ENCODE measurements around the gene BLNK. TPM values are rescaled to one million over a fixed set of nuclear protein-coding genes. Genes with fewer than 3 reads are reported as not detected.
A peak's percentile ranks its signal among the peaks of the same experiment; 100 is the strongest.

Gene BLNK
- total and polyA plus RNA-seq, 2 experiments from 2014 or later, result 0.11 TPM; not detected in 1

DNA sequence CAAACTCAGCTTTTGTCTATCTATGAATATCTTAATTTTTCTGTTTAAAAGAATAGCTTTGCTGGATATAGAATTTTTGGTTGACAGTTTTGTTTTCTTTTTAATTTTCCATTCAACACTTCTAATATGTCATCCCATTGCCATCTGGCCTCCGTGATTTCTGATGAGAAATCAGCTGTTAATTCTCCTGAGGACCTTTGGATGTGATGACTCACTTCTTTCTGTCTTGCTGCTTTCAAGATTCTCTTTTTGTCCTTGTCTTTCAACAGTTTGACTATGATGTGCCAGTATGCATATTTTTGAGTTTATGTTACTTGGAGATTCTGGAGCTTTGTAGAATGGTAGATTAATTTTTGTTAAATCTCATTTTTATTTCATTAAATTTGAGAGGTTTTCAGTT, 102.8 kb downstream of the BLNK start:
- H3K27ac ChIP-seq (ENCODE audit: low read depth), result no peak overlapping the region
- DNase-seq (ENCODE audit: low spot score) (no peak), ATAC-seq (no peak)
- H3K9me2 ChIP-seq (ENCODE audit: insufficient read depth), result peaks cover 3% of the 10 kb centered on the region; the same call in 1 of the 2 replicates
- no peaks in the 10 kb centered on the region for H3K36me3 ChIP-seq (ENCODE audit: insufficient read depth)
- H3K27me3 ChIP-seq (ENCODE audit: insufficient read depth), result no peaks in the 10 kb centered on the region
- TF ChIP-seq NANOG (IDR thresholded peaks at IDR 0.05; ENCODE audit: borderline replicate concordance) (no peak), CREB1 (CRISPR knock-in tag; IDR thresholded peaks at IDR 0.05; ENCODE audit: low read depth) (no peak), CTCF (conservative IDR thresholded peaks at IDR 0.05; ENCODE audit: low read depth in 2 of 2) (no peak), ZNF114 (CRISPR knock-in tag; IDR thresholded peaks at IDR 0.05) (no peak)
- no peaks in the 10 kb centered on the region for H3K4me1 ChIP-seq (ENCODE audit: insufficient read depth)
- no peak overlapping the region for H3K27ac Mint-ChIP-seq
- no peaks in the 10 kb centered on the region for H4K20me1 ChIP-seq (replicated peaks; ENCODE audit: insufficient read depth)
- no peaks in the 10 kb centered on the region for H3K79me2 ChIP-seq (replicated peaks; ENCODE audit: insufficient read depth)
- H3K9me3 Mint-ChIP-seq, result peaks cover 18% of the 10 kb centered on the region; the same call in 2 of the 3 replicates
- peaks cover 16% of the 10 kb centered on the region for H3K36me3 Mint-ChIP-seq (ENCODE audit: low read depth)
- H3K4me3 ChIP-seq, result no peak overlapping the region
- no peak overlapping the region for H3K4me2 ChIP-seq
- H3F3A ChIP-seq (replicated peaks; ENCODE audit: low read depth), result no peaks in the 10 kb centered on the region
- no peaks in the 10 kb centered on the region for H3K4me1 Mint-ChIP-seq
- H3K27me3 Mint-ChIP-seq (ENCODE audit: insufficient read depth, low read depth, poor library complexity), result no peaks in the 10 kb centered on the region
- no peak overlapping the region for H3K4me3 Mint-ChIP-seq
- H2AFZ ChIP-seq, result no peak overlapping the region

- Mint-ChIP-seq H3K9me3 (peaks cover 18% of the 10 kb centered on the region; the same call in 2 of the 3 replicates), H3K27ac (0 out of 2 replicates have a peak overlapping the region, but pooled peaks have one; percentile 27), H3K27me3 (ENCODE audit: insufficient read depth, low read depth, poor library complexity) (no peaks in the 10 kb centered on the region), H3K36me3 (ENCODE audit: low read depth) (peaks cover 16% of the 10 kb centered on the region), H3K4me3 (no peak overlapping the region), H3K4me1 (no peaks in the 10 kb centered on the region)
- H3K4me3 ChIP-seq, result no peak overlapping the region
- H3K27ac ChIP-seq (ENCODE audit: low read depth), result no peak overlapping the region
- H3K79me2 ChIP-seq (replicated peaks; ENCODE audit: insufficient read depth), result no peaks in the 10 kb centered on the region
- no peak overlapping the region for H2AFZ ChIP-seq
- no peak overlapping the region for H3K4me2 ChIP-seq
- no peak for DNase-seq (ENCODE audit: low spot score)
- H3K27me3 ChIP-seq (ENCODE audit: insufficient read depth), result no peaks in the 10 kb centered on the region
- no peaks in the 10 kb centered on the region for H3F3A ChIP-seq (replicated peaks; ENCODE audit: low read depth)
- no peaks in the 10 kb centered on the region for H3K4me1 ChIP-seq (ENCODE audit: insufficient read depth)
- TF ChIP-seq CTCF (conservative IDR thresholded peaks at IDR 0.05; ENCODE audit: low read depth in 2 of 2) (no peak), EZH2 (IDR thresholded peaks at IDR 0.05; ENCODE audit: low read depth, unreplicated experiment) (no peak), NANOG (IDR thresholded peaks at IDR 0.05; ENCODE audit: borderline replicate concordance) (no peak)
- no peaks in the 10 kb centered on the region for H4K20me1 ChIP-seq (replicated peaks; ENCODE audit: insufficient read depth)
- no peaks in the 10 kb centered on the region for H3K36me3 ChIP-seq (ENCODE audit: insufficient read depth)
- no peak for ATAC-seq
- H3K9me2 ChIP-seq (ENCODE audit: insufficient read depth), result no peaks in the 10 kb centered on the region; the same call in 1 of the 2 replicates
Observed at GRCh38 chr10:96165726-96166125, 105.6 kb downstream of the BLNK start.

- Mint-ChIP-seq H3K4me3 (no peak overlapping the region), H3K27ac (no peak overlapping the region), H3K4me1 (no peaks in the 10 kb centered on the region), H3K9me3 (no peaks in the 10 kb centered on the region), H3K27me3 (ENCODE audit: insufficient read depth, low read depth, poor library complexity) (peaks cover 3% of the 10 kb centered on the region), H3K36me3 (ENCODE audit: low read depth) (peaks cover 56% of the 10 kb centered on the region)
- ATAC-seq (no peak), DNase-seq (ENCODE audit: low spot score) (no peak)
- TF ChIP-seq CTCF (conservative IDR thresholded peaks at IDR 0.05; ENCODE audit: low read depth in 2 of 2) (no peak), NANOG (IDR thresholded peaks at IDR 0.05; ENCODE audit: borderline replicate concordance) (no peak)
- TF ChIP-seq, protein P1, sequence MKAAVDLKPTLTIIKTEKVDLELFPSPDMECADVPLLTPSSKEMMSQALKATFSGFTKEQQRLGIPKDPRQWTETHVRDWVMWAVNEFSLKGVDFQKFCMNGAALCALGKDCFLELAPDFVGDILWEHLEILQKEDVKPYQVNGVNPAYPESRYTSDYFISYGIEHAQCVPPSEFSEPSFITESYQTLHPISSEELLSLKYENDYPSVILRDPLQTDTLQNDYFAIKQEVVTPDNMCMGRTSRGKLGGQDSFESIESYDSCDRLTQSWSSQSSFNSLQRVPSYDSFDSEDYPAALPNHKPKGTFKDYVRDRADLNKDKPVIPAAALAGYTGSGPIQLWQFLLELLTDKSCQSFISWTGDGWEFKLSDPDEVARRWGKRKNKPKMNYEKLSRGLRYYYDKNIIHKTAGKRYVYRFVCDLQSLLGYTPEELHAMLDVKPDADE (IDR thresholded peaks at IDR 0.05), result no peak
- Histone ChIP-seq H3K27me3 (ENCODE audit: insufficient read depth) (no peaks in the 10 kb centered on the region), H3K27ac (ENCODE audit: low read depth) (no peak overlapping the region), H3K9me2 (ENCODE audit: insufficient read depth) (no peaks in the 10 kb centered on the region), H2AFZ (no peak overlapping the region), H3K4me3 (no peak overlapping the region), H4K20me1 (replicated peaks; ENCODE audit: insufficient read depth) (0 out of 2 replicates have a peak, but pooled peaks cover 5% of the 10 kb centered on the region), H3K4me1 (ENCODE audit: insufficient read depth) (no peaks in the 10 kb centered on the region), H3K79me2 (replicated peaks; ENCODE audit: insufficient read depth) (peaks cover 4% of the 10 kb centered on the region), H3K36me3 (ENCODE audit: insufficient read depth) (peaks cover 14% of the 10 kb centered on the region; the same call in 1 of the 2 replicates), H3K4me2 (no peak overlapping the region), H3F3A (replicated peaks; ENCODE audit: low read depth) (no peaks in the 10 kb centered on the region)
Observed at GRCh38 chr10:96153070-96153469, 118.3 kb downstream of the BLNK start.
